Measurements from ENCODE around the gene WDR6. TPM values are rescaled to one million over a fixed set of nuclear protein-coding genes. Genes with fewer than 3 reads are reported as not detected.
A peak's percentile ranks its signal among the peaks of the same experiment; 100 is the strongest.

WDR6 gene
- total RNA-seq, 2 experiments from 2014 or later: 101 to 128 TPM

GRCh38 chr3:49025005-49025792 is 18.0 kb downstream of the WDR6 start:
- POLR2A ChIA-PET: interaction anchor here (0.5 kb wide), 1 partner anchor 18 kb away, joined by 4 read pairs; the partner anchor contains the start of gene WDR6
- H4K20me1 ChIP-seq (ENCODE audit: insufficient read depth, low read length): 0 out of 2 replicates have a peak, but pooled peaks cover 4% of the 10 kb centered on the region
- no peak overlapping the region for H2AFZ ChIP-seq (ENCODE audit: low read length)
- no peak for DNase-seq (ENCODE audit: low spot score)
- H3K4me3 ChIP-seq (ENCODE audit: low read depth, low read length, poor library complexity, severe bottlenecking): no peak overlapping the region
- TF ChIP-seq EZH2phosphoT487 (IDR thresholded peaks at IDR 0.05; ENCODE audit: borderline replicate concordance, low read depth, low read length): no peak
- TF ChIP-seq, protein P1, sequence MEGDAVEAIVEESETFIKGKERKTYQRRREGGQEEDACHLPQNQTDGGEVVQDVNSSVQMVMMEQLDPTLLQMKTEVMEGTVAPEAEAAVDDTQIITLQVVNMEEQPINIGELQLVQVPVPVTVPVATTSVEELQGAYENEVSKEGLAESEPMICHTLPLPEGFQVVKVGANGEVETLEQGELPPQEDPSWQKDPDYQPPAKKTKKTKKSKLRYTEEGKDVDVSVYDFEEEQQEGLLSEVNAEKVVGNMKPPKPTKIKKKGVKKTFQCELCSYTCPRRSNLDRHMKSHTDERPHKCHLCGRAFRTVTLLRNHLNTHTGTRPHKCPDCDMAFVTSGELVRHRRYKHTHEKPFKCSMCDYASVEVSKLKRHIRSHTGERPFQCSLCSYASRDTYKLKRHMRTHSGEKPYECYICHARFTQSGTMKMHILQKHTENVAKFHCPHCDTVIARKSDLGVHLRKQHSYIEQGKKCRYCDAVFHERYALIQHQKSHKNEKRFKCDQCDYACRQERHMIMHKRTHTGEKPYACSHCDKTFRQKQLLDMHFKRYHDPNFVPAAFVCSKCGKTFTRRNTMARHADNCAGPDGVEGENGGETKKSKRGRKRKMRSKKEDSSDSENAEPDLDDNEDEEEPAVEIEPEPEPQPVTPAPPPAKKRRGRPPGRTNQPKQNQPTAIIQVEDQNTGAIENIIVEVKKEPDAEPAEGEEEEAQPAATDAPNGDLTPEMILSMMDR (conservative IDR thresholded peaks at IDR 0.05; ENCODE audit: low read length): no peak
- CTCF ChIA-PET (ENCODE audit: unreplicated experiment): interaction anchor here (0.6 kb wide), 1 partner anchor 319 kb away, joined by 3 read pairs; no protein-coding TSS in a partner anchor
- no TSS peak for BruUV-seq (replicated peaks)
- intact Hi-C loops (cut with micrococcal nuclease; ENCODE audit: unreplicated experiment): loop anchor here (5.0 kb wide), 1 partner anchor 132 kb away; no protein-coding TSS in a partner anchor
- no peak overlapping the region for H3K27ac ChIP-seq (ENCODE audit: low read depth, low read length, poor library complexity, severe bottlenecking)
- peaks cover 62% of the 10 kb centered on the region for H3K4me1 ChIP-seq (ENCODE audit: insufficient read depth, low read length, poor library complexity, severe bottlenecking)
- H3K79me2 ChIP-seq (ENCODE audit: insufficient read depth, low read depth, low read length): peaks cover 51% of the 10 kb centered on the region
- H3K36me3 ChIP-seq (ENCODE audit: insufficient read depth, low read length): peaks cover 68% of the 10 kb centered on the region
- no peaks in the 10 kb centered on the region for H3K9me2 ChIP-seq (ENCODE audit: insufficient read depth, low read length)
- H3K9me3 ChIP-seq (ENCODE audit: low read length): no peaks in the 10 kb centered on the region
- peak overlapping the region; percentile 17; the same call in 1 of the 2 replicates for H3K4me2 ChIP-seq (ENCODE audit: low read length)

GRCh38 chr3:49025793-49026520 is 18.8 kb downstream of the WDR6 start:
- peak overlapping the region; percentile 17; the same call in 1 of the 2 replicates for H3K4me2 ChIP-seq (ENCODE audit: low read length)
- H3K4me1 ChIP-seq (ENCODE audit: insufficient read depth, low read length, poor library complexity, severe bottlenecking): peaks cover 62% of the 10 kb centered on the region
- H3K27ac ChIP-seq (ENCODE audit: low read depth, low read length, poor library complexity, severe bottlenecking): no peak overlapping the region
- no peak overlapping the region for H3K4me3 ChIP-seq (ENCODE audit: low read depth, low read length, poor library complexity, severe bottlenecking)
- H3K36me3 ChIP-seq (ENCODE audit: insufficient read depth, low read length): peaks cover 75% of the 10 kb centered on the region
- TF ChIP-seq, protein P1 (conservative IDR thresholded peaks at IDR 0.05; ENCODE audit: low read length): no peak
- no peak for TF ChIP-seq EZH2phosphoT487 (IDR thresholded peaks at IDR 0.05; ENCODE audit: borderline replicate concordance, low read depth, low read length)
- intact Hi-C loops (cut with micrococcal nuclease; ENCODE audit: unreplicated experiment): loop anchor here (5.0 kb wide), 1 partner anchor 131 kb away; no protein-coding TSS in a partner anchor
- H3K9me3 ChIP-seq (ENCODE audit: low read length): no peaks in the 10 kb centered on the region
- H3K9me2 ChIP-seq (ENCODE audit: insufficient read depth, low read length): no peaks in the 10 kb centered on the region
- CTCF ChIA-PET (ENCODE audit: unreplicated experiment): interaction anchor here (0.6 kb wide), 1 partner anchor 319 kb away, joined by 3 read pairs; no protein-coding TSS in a partner anchor
- no peak overlapping the region for H2AFZ ChIP-seq (ENCODE audit: low read length)
- no TSS peak for BruUV-seq (replicated peaks)
- DNase-seq (ENCODE audit: low spot score): no peak
- H3K79me2 ChIP-seq (ENCODE audit: insufficient read depth, low read depth, low read length): peaks cover 43% of the 10 kb centered on the region
- POLR2A ChIA-PET: interaction anchor here (0.5 kb wide), 1 partner anchor 18 kb away, joined by 4 read pairs; the partner anchor contains the start of gene WDR6
- H4K20me1 ChIP-seq (ENCODE audit: insufficient read depth, low read length): 0 out of 2 replicates have a peak, but pooled peaks cover 4% of the 10 kb centered on the region

Measured in OCI-LY7 (cell line).